DOHH2 (cell line): ENCODE measurements around the gene DPP10.

ENCODE experiments used
- H3F3A ChIP-seq: fragments of 200-600 bp; sonication (generic), shearing (Covaris generic); 2 replicates; pipeline ENCODE4 v1.6.0; 2016; ENCODE audit warnings: antibody characterized with exemption, mild to moderate bottlenecking; ENCODE audit not compliant: control insufficient read depth, insufficient read depth
- H3K27ac ChIP-seq: fragments of 200-600 bp; sonication (generic); 2 replicates; pipeline ENCODE4 v1.5.1; 2014; ENCODE audit warnings: low read depth, mild to moderate bottlenecking, low read length, moderate library complexity
- H3K27me3 ChIP-seq: fragments of 200-600 bp; sonication (generic); 2 replicates; pipeline ENCODE4 v1.6.1; 2014; ENCODE audit warnings: mild to moderate bottlenecking, low read length, mixed read lengths; ENCODE audit not compliant: control insufficient read depth
- H3K36me3 ChIP-seq: fragments of 200-600 bp; sonication (generic); 2 replicates; pipeline ENCODE4 v1.6.1; 2014; ENCODE audit warnings: mild to moderate bottlenecking, low read length, moderate library complexity, mixed read lengths; ENCODE audit not compliant: control insufficient read depth
- H3K4me1 ChIP-seq: fragments of 200-600 bp; sonication (generic); 2 replicates; pipeline ENCODE4 v1.6.1; 2014; ENCODE audit warnings: mild to moderate bottlenecking, low read length, mixed read lengths; ENCODE audit not compliant: control insufficient read depth
- H3K4me2 ChIP-seq: fragments of 200-600 bp; sonication (generic); 2 replicates; pipeline ENCODE4 v1.6.0; 2014; ENCODE audit warnings: mild to moderate bottlenecking, low read length, moderate library complexity
- H3K4me3 ChIP-seq: fragments of 200-600 bp; sonication (generic); 2 replicates; pipeline ENCODE4 v1.5.1; 2014; ENCODE audit warnings: mild to moderate bottlenecking, low read length, mixed read lengths
- H3K79me2 ChIP-seq: fragments of 200-600 bp; sonication (generic); 2 replicates; pipeline ENCODE4 v1.6.1; 2014; ENCODE audit warnings: mild to moderate bottlenecking, low read length, mixed read lengths; ENCODE audit not compliant: control insufficient read depth
- H3K9me2 ChIP-seq: fragments of 200-600 bp; sonication (generic); replicated peaks from 2 replicates; pipeline ENCODE4 v1.6.1; 2014; ENCODE audit warnings: mild to moderate bottlenecking, low read length, mixed read lengths; ENCODE audit not compliant: control insufficient read depth
- H3K9me3 ChIP-seq: fragments of 200-600 bp; sonication (generic); 2 replicates; pipeline ENCODE4 v1.6.1; 2014; ENCODE audit warnings: antibody characterized with exemption, low read length, mixed read lengths; ENCODE audit not compliant: control insufficient read depth, insufficient read depth
- H4K20me1 ChIP-seq: fragments of 200-600 bp; sonication (generic); 2 replicates; pipeline ENCODE4 v1.6.0; 2014; ENCODE audit warnings: low read depth, mild to moderate bottlenecking, antibody characterized with exemption, low read length, moderate library complexity; ENCODE audit not compliant: control insufficient read depth, insufficient read depth
- CTCF ChIP-seq: fragments of 200-600 bp; sonication (generic); IDR thresholded peaks from one replicate; pipeline ENCODE4 v1.5.1; 2014; ENCODE audit warnings: antibody characterized with exemption, mild to moderate bottlenecking, low read depth, low read length; ENCODE audit not compliant: poor library complexity, severe bottlenecking
- EZH2phosphoT487 ChIP-seq: fragments of 200-600 bp; sonication (generic); IDR thresholded peaks from 2 replicates; pipeline ENCODE4 v1.6.1; 2017; ENCODE audit warnings: borderline replicate concordance, mild to moderate bottlenecking, antibody characterized with exemption, low read length, moderate library complexity, mixed read lengths

Gene DPP10

GRCh38 chr2:114709936-114710850 is 267.8 kb downstream of the DPP10 start:
- no peak overlapping the region for H3K27ac ChIP-seq
- no peaks in the 10 kb centered on the region for H3K27me3 ChIP-seq

GRCh38 chr2:114714313-114714712 is 271.9 kb downstream of the DPP10 start:
- Histone ChIP-seq H3K4me1 (no peaks in the 10 kb centered on the region), H3K9me3 (no peaks in the 10 kb centered on the region), H3K27me3 (no peaks in the 10 kb centered on the region), H3K79me2 (no peaks in the 10 kb centered on the region), H3F3A (no peaks in the 10 kb centered on the region), H3K4me2 (no peak overlapping the region), H3K9me2 (no peaks in the 10 kb centered on the region), H3K36me3 (no peaks in the 10 kb centered on the region), H3K4me3 (no peak overlapping the region), H4K20me1 (no peaks in the 10 kb centered on the region), H3K27ac (no peak overlapping the region)
- TF ChIP-seq EZH2phosphoT487 (no peak), CTCF (no peak)

More at GRCh38 chr2:114709936-114710850, 267.8 kb downstream of the DPP10 start:
- no peaks in the 10 kb centered on the region for H3F3A ChIP-seq
- H4K20me1 ChIP-seq: no peaks in the 10 kb centered on the region
- H3K9me2 ChIP-seq: no peaks in the 10 kb centered on the region
- no peaks in the 10 kb centered on the region for H3K4me1 ChIP-seq
- TF ChIP-seq CTCF (no peak), EZH2phosphoT487 (no peak)
- no peaks in the 10 kb centered on the region for H3K79me2 ChIP-seq
- no peaks in the 10 kb centered on the region for H3K9me3 ChIP-seq
- no peak overlapping the region for H3K4me2 ChIP-seq
- no peaks in the 10 kb centered on the region for H3K36me3 ChIP-seq
- no peak overlapping the region for H3K4me3 ChIP-seq

- H4K20me1 ChIP-seq: no peaks in the 10 kb centered on the region
- no peak for TF ChIP-seq CTCF
- no peak for TF ChIP-seq EZH2phosphoT487
Measured at GRCh38 chr2:114717049-114717448, 274.6 kb downstream of the DPP10 start.

More at GRCh38 chr2:114717049-114717448, 274.6 kb downstream of the DPP10 start:
- no peaks in the 10 kb centered on the region for H3K27me3 ChIP-seq
- H3K4me2 ChIP-seq: no peak overlapping the region
- no peak overlapping the region for H3K4me3 ChIP-seq
- no peaks in the 10 kb centered on the region for H3K9me3 ChIP-seq
- no peaks in the 10 kb centered on the region for H3F3A ChIP-seq
- no peaks in the 10 kb centered on the region for H3K36me3 ChIP-seq
- no peak overlapping the region for H3K27ac ChIP-seq
- H3K9me2 ChIP-seq: no peaks in the 10 kb centered on the region
- no peaks in the 10 kb centered on the region for H3K4me1 ChIP-seq
- no peaks in the 10 kb centered on the region for H3K79me2 ChIP-seq
